Stimulated activated CD8-positive, alpha-beta memory T cell treated with anti-CD3 and anti-CD28 coated beads, Interleukin-4, amount 100 ng/mL, for 24 hours (primary cell): Measurements from ENCODE around the gene OR10C1.
"Not testable (repeated sequence)": the region's sequence is repeated elsewhere in the genome, so short reads cannot be mapped to it uniquely, and the experiment has no call there.

Experiments
- DNase-seq: peaks from one replicate; pipeline ENCODE4 v3.0.0-alpha.2; 2020; ENCODE audit warnings: low read depth

OR10C1 gene, protein sequence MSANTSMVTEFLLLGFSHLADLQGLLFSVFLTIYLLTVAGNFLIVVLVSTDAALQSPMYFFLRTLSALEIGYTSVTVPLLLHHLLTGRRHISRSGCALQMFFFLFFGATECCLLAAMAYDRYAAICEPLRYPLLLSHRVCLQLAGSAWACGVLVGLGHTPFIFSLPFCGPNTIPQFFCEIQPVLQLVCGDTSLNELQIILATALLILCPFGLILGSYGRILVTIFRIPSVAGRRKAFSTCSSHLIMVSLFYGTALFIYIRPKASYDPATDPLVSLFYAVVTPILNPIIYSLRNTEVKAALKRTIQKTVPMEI

DNA sequence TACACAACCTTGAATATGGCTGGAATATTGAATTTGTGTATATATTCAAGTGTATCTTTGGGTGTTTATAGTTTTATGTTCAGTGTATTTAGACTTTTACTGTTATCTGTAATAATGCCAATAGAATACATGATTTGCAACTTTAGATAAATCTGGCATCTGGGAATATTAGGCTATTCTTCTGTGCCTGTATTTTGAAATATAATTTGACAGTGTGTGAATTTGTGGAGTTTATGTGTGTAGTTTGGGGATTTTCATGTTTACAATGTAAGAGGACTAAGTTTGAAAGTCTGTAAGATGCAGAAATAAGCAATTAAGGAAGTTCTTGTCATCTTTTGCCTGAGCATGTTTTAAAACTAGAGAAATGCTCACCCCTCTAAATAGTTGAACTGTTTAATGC lies at the start of gene OR10C1:
TSS of gene OR10C1 (plus strand) at position 301 of the 400 bp plus-strand sequence. CDS start 710 bp downstream, outside the sequence.
- DNase-seq: no peak

DNA sequence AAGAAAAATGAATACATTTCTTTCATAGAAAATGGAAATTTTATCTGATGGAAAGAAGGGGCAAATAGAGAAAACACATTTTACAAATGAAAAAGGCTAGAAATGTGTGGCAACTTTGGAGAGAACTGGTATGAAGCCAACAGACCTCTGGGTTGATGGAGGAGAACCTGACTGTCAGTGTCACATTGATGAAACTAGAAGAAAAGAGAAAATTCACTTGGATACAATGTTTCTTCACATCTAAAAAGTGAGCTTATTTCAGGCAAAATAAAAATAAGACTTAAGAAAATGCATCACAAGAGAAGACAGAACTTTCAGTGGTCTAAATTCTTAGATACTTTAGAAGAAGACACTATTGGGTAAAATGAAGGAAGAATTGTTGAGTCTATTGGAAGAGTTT lies 43.8 kb upstream of the OR10C1 start, which contains the start of gene OR12D2:
TSS of gene OR12D2 (plus strand) at position 301 of the 400 bp plus-strand sequence. CDS start 1,069 bp downstream, outside the sequence.
- no peak for DNase-seq

DNA sequence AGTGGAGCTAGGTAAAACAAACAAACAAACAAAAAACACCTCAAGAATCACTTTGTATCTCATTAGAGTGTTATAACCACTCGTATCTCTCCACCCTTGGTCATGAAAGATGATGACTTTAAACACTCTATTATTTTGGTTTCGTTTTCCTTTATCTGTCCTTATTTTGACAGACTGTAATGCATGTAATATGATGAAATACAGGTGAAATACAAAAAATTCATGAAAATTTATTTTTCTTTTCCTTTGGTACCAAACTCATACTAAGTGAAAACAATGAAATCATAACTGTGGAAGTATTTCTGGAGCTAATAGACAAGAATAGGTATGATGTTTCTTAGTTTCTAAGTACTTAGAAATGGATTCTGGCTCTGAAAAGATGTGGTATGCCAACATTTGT lies 39.6 kb upstream of the OR10C1 start:
- no peak for DNase-seq

DNA sequence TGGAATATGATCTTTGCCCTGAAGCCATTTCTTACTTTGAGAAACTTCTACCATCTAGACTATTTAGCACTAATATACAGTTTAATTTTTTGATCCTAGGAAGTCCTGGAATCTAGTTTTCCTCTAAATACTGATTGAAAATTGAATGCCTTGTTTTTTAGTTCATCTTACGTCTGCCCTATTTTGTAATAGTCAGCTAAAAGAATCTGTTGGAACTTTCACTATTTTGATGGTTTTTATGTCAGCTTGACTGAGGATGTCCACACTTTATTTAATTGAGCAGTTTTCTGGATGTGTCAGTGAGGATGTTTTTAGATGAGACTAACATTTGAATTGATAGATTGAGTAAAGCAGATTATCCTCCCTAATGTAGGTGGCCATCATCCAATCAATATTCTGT lies 35.3 kb upstream of the OR10C1 start:
- no peak for DNase-seq

DNA sequence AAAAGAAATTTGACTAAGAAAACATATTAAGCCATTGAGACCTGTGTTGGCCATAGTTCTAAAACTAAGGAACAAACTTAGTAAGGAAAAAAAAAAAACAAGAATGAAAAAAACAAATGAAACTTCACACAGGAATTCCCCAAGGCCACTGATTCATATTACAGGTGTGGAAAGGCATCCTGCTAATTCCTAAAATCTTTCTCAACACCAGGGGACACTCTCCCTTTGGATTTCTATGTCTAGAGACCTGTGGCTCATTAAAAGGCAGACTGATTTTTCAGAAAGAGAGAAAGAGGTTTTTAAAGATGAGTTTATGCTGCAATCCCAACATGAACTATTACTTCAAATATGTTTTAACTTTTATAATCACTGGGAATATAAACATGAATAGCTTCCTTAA lies 24.5 kb upstream of the OR10C1 start, which contains the start of gene OR12D1:
TSS of gene OR12D1 (plus strand) at position 341 of the 400 bp plus-strand sequence.
- no peak for DNase-seq

DNA sequence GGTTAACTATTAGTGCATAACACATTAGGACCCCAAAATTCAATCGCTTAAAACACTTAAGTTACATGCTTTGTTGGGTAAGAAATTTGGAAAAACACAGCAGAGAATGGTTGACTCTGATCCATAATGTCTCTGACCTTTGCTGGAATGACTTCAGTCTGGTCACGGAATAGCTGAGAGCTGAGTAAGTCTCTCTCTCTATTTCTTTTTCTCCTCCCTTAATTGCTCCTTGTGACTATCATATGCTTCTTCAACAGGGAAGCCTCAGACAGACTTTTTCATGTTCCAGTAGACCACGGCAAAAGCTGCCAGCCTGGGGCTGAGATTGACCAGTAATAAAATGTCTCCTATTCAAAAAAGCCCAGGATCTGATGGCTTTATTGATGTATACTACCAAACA lies 19.6 kb upstream of the OR10C1 start:
- DNase-seq: no peak

DNA sequence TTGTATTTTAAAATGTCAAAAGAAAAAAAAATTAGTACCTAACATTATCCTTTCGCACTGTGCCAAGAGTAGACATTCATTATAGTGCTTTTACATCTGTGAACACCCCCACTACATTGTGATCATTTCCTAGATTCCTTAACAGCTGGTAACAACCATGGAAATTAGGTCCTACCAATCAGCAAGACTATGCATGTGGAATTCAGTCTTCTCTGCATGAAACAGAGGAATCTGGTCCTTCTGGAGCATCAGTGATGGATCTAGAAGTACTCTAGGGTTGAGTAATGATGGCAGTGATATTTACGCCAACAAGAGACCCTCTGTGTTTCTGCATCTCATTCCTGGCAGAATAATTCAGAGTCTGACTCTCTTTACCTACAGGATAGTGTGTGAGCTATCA lies 14.9 kb upstream of the OR10C1 start:
- DNase-seq: no peak

DNA sequence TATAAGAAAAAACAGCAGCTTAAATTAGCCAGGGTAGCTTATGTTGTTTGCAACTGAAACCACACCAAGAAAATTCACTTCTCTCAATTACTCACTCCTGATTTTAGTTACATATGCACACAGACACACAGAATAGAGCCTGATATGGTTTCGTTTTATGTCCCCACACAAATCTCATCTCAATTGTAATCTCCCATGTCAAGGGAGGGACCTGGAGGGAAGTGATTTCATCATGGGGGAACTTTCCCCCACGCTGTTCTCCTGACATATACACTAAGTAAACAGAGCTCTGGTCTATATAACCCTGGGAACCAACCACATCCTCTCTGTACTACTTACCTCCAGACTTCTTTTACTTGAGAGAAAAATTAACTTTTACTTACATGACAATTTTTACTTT lies 14.5 kb upstream of the OR10C1 start:
- DNase-seq: no peak

DNA sequence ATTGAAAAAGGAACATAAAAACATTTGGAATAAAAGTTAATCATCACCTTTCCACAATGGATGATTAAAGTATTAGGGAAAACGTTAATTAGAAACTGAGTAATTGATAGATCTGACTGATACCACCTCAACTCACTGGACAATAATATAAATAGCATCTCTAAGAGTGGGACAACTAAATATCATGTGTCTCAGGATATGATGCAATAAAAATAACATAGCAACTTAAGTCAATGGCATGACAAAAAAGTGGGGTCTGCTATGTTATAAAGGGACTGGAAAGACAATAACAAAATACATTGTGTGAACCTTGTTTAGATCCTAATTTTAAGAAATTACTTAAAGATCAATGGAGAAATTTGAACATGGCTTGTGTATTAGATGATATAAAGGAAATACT lies 14.0 kb upstream of the OR10C1 start:
- no peak for DNase-seq

DNA sequence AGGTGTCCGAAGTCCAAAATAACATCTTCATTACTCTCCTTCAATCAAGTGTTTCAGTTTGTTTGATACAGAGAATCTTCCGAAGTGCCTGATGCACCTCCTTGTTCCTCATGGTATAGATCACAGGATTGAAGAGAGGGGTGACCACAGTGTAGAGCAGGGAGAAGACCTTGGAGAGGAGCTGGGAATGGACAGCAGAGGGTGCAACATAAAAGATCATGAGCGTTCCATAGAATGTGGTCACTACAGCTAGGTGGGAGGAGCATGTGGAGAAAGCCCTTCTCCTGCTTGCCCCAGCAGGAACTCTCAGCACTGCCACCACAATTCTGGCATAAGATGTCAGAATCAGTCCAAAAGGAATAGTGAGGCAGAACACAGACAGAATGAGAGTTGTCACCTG lies 12.5 kb upstream of the OR10C1 start:
- no peak for DNase-seq

DNA sequence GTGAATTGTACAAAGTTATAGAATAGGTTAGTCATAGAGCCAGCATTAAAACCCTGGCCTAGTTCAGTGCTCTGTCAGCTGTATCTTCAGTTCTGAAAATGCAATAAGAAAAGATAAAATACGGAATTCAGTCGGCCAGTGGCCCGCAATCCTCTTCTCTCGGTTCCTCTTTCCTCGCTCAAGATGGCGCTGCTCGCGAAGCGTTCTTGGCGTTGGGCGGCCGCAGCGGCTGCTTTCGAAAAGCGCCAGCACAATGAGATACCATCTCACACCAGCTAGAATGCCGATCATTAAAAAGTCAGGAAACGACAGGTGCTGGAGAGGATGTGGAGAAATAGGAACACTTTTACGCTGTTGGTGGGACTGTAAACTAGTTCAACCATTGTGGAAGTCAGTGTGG lies 2.4 kb upstream of the OR10C1 start:
- DNase-seq: not testable (repeated sequence)

DNA sequence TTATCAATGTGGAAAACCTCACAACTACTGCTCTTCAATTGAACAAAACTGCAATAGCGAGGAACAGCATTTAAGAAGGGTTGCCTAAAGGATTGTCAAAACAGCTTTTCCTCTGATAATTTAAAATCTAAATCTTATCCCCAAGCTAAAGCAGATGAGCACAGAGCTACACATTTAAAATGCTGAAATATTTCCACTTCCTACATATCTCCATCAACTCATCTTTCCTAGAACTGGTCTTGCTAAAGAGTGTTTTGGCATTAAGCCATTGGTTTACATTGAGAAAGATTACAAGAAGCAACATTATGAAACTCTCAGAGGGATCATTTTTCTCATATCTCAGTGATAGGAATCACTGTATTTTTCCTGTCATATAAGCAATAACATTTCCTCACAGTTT lies 3.6 kb downstream of the OR10C1 start:
- DNase-seq: no peak

DNA sequence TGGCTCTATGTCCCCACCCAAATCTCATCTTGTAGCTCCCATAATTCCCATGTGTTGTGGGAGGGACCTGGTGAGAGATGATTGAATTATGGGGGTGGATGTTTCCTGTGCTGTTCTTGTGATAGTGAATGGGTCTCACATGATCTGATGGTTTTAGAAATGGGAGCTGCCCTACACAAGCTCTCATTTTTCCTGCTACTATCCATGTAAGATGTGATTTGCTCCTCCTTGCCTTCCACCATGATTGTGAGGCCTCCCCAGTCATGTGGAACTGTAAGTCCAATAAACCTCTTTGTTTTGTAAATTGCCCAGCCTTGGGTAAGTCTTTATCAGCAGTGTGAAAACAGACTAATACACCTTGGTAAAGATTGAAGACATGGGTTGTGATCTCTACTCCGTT lies 4.9 kb downstream of the OR10C1 start:
- not testable (repeated sequence) for DNase-seq

DNA sequence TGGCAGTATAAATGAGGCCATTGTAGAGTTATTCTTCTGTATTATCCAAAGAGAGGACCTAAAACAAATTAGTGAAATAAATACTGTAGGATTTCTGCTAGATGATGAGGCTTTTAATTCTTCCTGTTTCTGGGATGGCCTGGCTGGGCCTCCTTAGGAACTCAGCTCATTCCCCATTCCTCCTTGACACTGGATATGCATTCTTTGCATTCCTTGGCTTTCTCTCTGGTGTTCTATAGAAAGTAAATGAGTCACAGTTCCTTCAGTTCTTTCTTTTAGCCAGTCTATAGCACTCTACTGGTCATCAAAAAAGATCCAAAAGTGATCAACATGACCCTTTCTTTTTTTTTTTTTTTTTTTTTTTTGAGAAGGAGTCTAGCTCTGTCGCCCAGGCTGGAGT lies 8.6 kb downstream of the OR10C1 start:
- no peak for DNase-seq

DNA sequence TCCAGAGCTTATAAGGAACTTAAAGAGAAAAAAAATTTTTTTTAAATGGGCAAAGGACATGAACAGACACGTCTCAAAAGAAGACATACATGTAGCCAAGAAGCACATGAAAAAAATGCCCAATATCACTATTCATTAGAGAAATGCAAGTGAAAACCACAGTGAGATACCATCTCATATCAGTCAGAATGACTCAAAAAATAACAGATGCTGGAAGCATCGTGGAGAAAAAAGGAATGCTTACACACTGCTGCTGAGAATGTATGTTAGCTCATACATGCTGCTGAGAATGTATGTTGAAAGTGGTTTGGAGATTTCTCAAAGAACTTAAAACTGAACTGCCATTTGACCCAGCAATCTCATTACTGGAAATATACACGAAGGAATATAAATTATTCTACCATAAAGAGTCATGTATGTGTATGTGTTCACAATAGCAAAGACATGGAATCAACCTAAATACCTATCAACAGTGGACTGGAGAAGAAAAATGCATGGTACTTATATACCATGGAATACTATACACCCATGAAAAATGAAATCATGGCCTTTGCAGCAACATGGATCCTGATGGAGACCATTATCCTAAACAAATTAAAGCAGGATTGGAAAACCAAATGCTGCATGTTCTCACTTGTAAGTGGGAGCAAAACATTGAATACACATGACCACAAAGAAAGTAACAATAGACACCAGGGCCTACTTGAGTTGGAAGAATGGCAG lies 12.5 kb downstream of the OR10C1 start:
- no peak for DNase-seq

DNA sequence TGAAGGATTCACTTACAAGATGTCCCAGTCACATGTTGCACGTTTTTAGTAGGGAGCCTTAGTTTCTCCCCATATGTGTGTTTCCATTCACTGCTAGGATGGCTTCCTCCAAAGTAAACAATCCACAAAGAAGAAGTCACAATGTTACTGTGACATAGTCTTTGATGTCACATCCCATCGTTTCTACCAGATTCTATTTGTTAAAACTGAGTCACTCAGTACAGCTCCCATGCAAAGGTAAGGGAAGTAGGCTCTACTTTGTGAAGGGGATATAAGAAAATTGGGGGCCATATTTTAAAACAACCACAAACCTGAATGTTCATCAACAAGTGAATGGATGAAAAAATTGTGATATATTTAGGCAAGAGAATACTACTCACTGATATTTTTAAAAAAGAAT lies 17.9 kb downstream of the OR10C1 start, which contains the start of the genes OR11A1 and OR2H1:
TSS of gene OR11A1 (minus strand) at position 101 of the 400 bp plus-strand sequence. CDS start 29,430 bp downstream, outside the sequence.
TSS of gene OR2H1 (plus strand) at position 185 of the 400 bp plus-strand sequence. CDS start 4,615 bp downstream, outside the sequence.
- DNase-seq: no peak

DNA sequence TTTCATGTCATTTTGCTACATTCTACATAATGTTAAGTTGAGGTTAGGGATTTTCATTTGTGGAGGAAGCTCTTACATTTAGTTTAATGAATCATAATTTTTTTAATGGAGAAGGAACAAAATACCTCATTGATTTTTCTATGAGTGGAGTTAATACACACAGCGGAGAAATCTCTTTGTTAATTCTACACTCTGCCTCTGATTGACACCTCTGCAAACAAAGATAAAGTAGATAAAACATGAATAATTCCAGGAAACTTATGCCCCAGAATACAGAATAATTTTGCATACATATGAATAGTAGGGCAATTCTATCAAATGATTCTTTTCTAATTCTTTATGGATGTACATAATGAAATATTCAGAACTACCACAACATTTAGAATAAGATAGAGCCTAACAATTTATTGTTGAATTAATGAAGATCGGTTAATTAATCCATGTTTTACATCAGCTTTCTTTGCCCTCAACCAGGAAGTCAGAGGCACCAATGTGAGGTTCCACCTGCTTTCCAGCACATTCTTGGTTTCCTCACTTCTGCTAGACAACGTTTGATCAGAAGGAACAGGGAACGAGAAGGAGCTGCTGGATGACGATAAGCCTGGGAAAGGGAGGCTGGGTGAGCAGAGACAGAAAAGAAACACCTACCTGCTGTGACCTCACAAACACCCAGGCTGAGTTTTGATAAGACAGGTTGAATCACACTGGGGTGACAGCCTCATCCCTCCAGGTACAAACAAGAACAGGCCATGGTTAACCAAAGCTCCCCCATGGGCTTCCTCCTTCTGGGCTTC lies 22.1 kb downstream of the OR10C1 start:
- no peak for DNase-seq

DNA sequence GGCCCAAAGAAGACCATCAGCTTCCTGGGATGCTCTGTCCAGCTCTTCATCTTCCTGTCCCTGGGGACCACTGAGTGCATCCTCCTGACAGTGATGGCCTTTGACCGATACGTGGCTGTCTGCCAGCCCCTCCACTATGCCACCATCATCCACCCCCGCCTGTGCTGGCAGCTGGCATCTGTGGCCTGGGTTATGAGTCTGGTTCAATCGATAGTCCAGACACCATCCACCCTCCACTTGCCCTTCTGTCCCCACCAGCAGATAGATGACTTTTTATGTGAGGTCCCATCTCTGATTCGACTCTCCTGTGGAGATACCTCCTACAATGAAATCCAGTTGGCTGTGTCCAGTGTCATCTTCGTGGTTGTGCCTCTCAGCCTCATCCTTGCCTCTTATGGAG lies 22.9 kb downstream of the OR10C1 start:
- no peak for DNase-seq

DNA sequence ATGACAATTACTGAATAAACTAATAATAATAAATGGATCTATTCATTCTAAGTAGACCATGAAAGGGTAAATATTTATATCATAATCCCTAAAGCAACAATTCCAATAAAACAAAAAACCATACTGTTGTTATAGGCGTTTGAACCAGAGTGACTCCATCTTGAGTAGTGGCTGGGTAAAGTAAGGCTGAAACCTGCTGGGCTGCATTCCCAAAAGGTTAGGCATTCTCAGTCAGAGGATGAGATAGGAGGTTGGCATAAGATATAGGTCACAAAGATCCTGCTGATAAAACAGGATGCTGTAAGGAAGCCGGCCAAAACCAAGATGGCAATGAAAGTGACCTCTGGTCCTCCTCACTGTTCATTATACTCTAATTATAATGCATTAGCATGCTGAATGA lies 26.2 kb downstream of the OR10C1 start:
- no peak for DNase-seq

DNA sequence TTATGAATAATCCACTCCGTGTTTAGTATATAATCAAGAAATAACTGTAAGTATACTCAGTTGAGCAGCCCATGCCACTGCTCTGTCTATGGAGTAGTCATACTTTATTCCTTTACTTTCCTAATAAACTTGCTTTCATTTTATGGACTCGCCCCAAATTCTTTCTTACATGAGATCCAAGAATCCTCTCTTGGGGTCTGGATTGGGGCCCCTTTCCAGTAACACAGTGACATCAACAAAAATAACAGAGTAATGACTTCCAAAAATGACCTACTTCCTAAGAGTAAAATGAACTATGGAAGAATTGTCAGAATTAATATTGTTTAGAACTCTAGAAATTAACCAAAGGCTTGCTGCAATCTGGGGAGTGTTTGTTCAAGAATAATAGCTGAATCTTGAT lies 26.7 kb downstream of the OR10C1 start:
- no peak for DNase-seq

DNA sequence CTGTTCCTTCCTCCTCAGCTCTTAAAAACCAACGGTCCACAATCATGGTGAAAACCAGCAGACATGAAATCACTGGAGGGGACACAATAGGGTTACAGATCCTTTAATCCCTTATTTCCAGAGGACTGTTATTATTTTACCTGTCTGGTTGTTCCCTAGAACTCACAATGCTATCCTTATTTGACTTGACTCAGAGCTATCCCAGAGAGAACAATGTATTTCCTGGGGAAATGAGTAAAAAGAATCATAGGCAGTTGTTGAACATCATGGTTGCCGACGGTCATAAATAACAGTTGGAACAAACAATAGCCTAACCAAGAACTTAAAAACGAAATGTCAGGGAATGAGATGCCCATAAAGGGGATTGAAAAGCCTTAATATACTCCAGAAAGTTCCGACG lies 27.1 kb downstream of the OR10C1 start:
- no peak for DNase-seq

DNA sequence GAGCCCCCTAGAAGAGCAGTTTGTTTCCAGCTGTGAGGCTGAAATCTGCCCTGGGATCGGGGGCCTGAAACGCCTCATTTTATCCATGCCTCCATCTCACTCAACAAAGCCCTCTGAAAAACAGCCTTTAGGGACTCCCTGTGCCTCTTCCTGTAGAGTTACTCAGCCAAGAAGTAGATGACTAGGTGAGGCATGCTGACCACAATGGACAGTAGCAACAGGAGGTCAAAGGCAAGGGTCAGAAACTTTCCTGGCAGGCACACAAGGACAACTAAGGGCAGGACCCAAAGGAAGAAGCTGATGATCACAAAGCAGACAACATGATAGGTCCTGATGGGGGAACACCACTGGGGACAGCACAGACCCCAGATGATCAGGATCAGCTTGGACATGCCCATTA lies 35.9 kb downstream of the OR10C1 start:
- no peak for DNase-seq
